Colonic mucosa (tissue), 4 donors: ENCODE data around the gene ACVR1C. TPM values are rescaled to one million over a fixed set of nuclear protein-coding genes. Genes with fewer than 3 reads are reported as not detected.

Experiments used
- DNase-seq: peaks from one replicate; pipeline ENCODE4 v3.0.0-alpha.2; 2020
- H3K27ac ChIP-seq: fragments of 200-600 bp; one replicate; pipeline ENCODE4 v1.8.0; 2021
- H3K27me3 ChIP-seq: fragments of 200-600 bp; one replicate; pipeline ENCODE4 v1.8.0; 2021
- H3K36me3 ChIP-seq: fragments of 200-600 bp; one replicate; pipeline ENCODE4 v1.8.0; 2021
- H3K4me1 ChIP-seq: fragments of 200-600 bp; one replicate; pipeline ENCODE4 v1.8.0; 2021; ENCODE audit warnings: mild to moderate bottlenecking
- H3K4me3 ChIP-seq: fragments of 200-600 bp; one replicate; pipeline ENCODE4 v1.8.0; 2021
- H3K9ac ChIP-seq, 2 donors: one replicate each; pipeline ENCODE4 v1.7.0; 2013; ENCODE audit warnings: control low read depth in 2 of 2, low read depth in 2 of 2, low read length in 2 of 2
- H3K9me3 ChIP-seq: fragments of 200-600 bp; one replicate; pipeline ENCODE4 v1.8.0; 2021
- CTCF ChIP-seq: fragments of 200-600 bp; IDR thresholded peaks from one replicate; pipeline ENCODE4 v1.8.0; 2022; ENCODE audit warnings: antibody characterized with exemption, mild to moderate bottlenecking
- intact Hi-C: fragments of 100-400 bp; cut with DNase I; formaldehyde crosslinking; loops from one replicate; pipeline ENCODE4 v1.14.1; 2022
- total RNA-seq, 2 donors: library from RNA; stranded (reverse); fragmentation: NEBNext Ultra II Directional in 1 of 2; extraction: Animal tissue kit (Norgen Biotek cat#: 25700) in 1 of 2; gene quantifications; one replicate each; pipeline ENCODE4 v1.2.1, GENCODE V29; 2021
- donor health status: healthy.
- donor health status: DM: no; HTN: no; CAD: no.
- donor health status: DM: no; HTN: no; CAD: no.

ACVR1C gene
- total RNA-seq, 2 donors from 2014 or later: 5.7 to 18.2 TPM

GRCh38 chr2:157477919-157478318, 150.7 kb downstream of the ACVR1C start:
- intact Hi-C loops: no loop called here
- no peak overlapping the region for H3K9ac ChIP-seq
- H3K4me1 ChIP-seq: no peaks in the 10 kb centered on the region
- no peaks in the 10 kb centered on the region for H3K27me3 ChIP-seq
- H3K9me3 ChIP-seq: no peaks in the 10 kb centered on the region
- TF ChIP-seq CTCF: no peak
- no peaks in the 10 kb centered on the region for H3K36me3 ChIP-seq
- no peak overlapping the region for H3K27ac ChIP-seq
- H3K4me3 ChIP-seq: no peak overlapping the region
- no peak for DNase-seq

DNA sequence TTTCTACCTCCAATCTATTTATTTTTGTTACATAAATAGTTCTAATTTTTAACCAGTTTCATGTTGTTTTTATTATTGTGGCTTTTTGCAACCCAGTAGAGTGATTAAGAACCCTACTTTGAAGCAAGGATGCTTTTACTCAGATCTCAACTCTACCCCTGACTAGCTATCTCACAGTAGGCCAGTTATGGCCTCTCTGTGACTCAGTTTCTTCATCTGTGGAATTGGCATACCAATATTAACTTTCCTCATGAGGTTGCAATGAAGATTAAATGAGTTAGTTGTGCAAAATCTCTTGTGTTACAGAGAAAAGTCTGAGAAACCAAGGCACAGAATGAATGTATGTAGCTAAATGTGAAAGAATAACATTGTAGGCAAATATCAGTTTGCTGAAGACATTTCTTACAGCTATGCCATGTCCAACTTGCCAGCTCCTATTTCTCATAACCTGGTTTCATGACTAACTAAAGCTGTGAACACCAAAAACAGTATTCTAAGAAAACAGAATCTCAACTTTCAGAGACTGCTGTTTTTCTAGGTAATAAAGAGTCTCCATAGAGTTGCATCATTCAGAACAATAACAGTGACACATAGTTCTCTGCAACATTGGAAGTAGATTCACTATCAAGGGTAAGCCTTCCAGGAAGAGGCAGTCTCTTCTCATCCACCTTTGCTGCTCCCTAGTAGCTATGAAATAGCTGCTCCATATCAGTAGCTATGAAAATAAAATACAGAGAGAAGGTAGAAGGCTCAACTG, 151.5 kb downstream of the ACVR1C start:
- Histone ChIP-seq H3K4me1 (no peaks in the 10 kb centered on the region), H3K27me3 (no peaks in the 10 kb centered on the region), H3K27ac (no peak overlapping the region), H3K36me3 (no peaks in the 10 kb centered on the region), H3K9ac (no peak overlapping the region), H3K9me3 (no peaks in the 10 kb centered on the region), H3K4me3 (no peak overlapping the region)
- no peak for DNase-seq
- TF ChIP-seq CTCF: no peak
- intact Hi-C loops: no loop called here

Other genes starting within 250 kb of the ACVR1C start
- 1 to 10 TPM; 5.9 to 8.0 TPM for gene CYTIP, start 184.8 kb downstream of the ACVR1C start, total RNA-seq
- 10 to 100 TPM; 15.8 to 18.0 TPM for gene ACVR1, start 247.5 kb upstream of the ACVR1C start, total RNA-seq